GM03348 (cell line): ENCODE data around the gene DNPEP.
A peak's percentile ranks its signal among the peaks of the same experiment; 100 is the strongest.
"Not testable (repeated sequence)": the region's sequence is repeated elsewhere in the genome, so short reads cannot be mapped to it uniquely, and the experiment has no call there.

Experiments used
- DNase-seq: peaks from one replicate; pipeline ENCODE4 v3.0.0; 2012; ENCODE audit warnings: low spot score

Gene DNPEP

DNA sequence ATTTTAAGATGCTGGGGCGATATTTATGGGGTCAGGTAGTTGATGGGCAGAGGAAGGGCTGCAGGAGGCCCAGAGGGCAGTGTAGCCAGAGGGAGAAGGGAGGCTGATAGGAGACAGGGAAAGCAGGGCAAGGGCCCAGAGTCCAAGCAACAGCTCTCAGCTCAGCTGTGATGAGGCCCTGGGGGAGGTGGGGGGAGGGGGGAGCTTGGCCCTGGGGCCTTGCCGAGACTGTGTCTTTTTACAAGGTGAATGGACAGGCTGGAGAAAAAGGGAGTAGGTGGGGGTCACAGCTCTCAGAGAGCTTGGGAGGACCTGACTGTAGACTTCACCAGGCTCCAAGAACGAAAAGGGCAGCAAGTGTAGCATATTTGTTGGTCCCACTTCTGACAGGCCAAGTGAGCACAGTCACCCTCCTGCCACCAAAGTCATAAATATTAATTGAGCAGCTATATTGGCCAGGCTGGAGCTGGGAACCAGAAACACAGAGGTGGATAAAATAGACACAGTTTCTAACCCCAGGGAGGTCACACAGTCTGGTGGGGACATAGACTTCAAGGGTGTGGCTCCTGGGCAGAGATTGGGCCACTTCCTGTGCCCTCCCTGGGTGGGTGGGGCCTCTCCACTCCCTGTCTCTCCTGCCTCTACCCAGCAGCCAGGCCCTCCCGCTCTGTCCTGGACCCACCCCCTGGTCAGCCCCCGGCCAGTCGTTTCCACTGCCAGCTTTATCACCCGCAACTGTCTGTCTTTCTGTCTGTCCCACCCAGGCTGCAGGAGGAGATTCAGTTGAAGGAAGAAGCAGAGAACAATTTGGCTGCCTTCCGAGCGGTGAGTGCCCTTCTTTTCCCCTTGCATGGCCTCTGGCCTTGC, 31.9 kb upstream of the DNPEP start:
- no peak for DNase-seq

- DNase-seq, result no peak
Observed at GRCh38 chr2:219419012-219419324, 31.3 kb upstream of the DNPEP start.

- DNase-seq, result peak; percentile 33
Observed at GRCh38 chr2:219418155-219419011, 30.7 kb upstream of the DNPEP start, which contains the start of gene DES. Gene DES (plus strand): TSS chr2:219418377. CDS start chr2:219418463, 86 bp downstream.

- DNase-seq, result no peak
Observed at GRCh38 chr2:219417374-219417773, 29.7 kb upstream of the DNPEP start.

DNA sequence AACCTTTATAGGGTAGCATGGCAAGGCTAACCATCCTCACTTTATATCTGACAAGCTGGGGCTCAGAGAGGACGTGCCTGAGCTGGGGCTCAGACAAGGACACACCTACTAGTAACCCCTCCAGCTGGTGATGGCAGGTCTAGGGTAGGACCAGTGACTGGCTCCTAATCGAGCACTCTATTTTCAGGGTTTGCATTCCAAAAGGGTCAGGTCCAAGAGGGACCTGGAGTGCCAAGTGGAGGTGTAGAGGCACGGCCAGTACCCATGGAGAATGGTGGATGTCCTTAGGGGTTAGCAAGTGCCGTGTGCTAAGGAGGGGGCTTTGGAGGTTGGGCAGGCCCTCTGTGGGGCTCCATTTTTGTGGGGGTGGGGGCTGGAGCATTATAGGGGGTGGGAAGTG, 29.2 kb upstream of the DNPEP start:
- DNase-seq, result no peak

- DNase-seq, result no peak
Observed at GRCh38 chr2:219416235-219416602, 28.5 kb upstream of the DNPEP start.

GRCh38 chr2:219415580-219416234, 28.0 kb upstream of the DNPEP start:
- no peak for DNase-seq

GRCh38 chr2:219414857-219415256, 27.1 kb upstream of the DNPEP start:
- DNase-seq, result no peak

DNA sequence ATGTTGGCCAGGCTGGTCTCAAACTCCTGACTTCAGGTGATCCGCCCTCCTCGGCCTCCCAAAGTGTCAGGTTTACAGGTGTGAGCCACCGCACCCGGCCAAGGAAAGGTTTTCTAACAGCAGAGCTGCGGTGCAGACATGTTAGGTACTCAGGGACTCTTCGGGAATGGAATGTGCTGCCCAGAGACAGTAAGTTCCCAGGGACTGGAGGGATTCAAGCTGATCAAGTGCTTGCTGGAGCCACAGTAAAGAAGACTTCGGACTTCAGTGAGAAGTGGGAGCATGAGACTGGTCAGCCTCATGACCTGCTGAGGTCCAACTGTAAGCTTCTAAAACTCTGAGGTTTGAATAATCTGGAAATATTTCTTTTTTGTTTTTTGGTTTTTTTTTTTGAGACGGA, 22.7 kb upstream of the DNPEP start:
- no peak for DNase-seq

DNA sequence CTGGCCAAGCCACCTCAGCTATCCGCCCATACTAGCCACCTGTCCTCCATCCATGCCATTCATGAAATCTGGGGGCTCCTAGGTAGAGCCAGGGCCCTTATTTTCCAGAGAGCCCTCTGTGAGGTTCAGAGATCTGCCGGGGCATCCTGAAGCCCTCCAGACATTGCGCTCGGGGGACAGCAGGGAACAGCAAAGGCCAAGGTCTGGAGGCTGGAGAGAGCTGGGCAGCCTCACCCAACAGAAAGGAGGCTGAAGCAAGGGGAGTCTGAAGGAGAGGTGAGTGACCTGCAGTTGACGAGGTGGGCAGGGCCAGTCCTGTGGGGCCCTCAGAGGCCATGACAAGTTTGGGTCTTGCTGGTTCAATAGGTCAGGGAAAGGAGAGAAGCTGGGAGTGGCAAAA, 21.9 kb upstream of the DNPEP start:
- no peak for DNase-seq

- no peak for DNase-seq
Observed at GRCh38 chr2:219408631-219409030, 20.9 kb upstream of the DNPEP start.

- DNase-seq, result no peak
Observed at GRCh38 chr2:219408204-219408603, 20.5 kb upstream of the DNPEP start.

- not testable (repeated sequence) for DNase-seq
Observed at GRCh38 chr2:219407343-219407742, 19.6 kb upstream of the DNPEP start.

DNA sequence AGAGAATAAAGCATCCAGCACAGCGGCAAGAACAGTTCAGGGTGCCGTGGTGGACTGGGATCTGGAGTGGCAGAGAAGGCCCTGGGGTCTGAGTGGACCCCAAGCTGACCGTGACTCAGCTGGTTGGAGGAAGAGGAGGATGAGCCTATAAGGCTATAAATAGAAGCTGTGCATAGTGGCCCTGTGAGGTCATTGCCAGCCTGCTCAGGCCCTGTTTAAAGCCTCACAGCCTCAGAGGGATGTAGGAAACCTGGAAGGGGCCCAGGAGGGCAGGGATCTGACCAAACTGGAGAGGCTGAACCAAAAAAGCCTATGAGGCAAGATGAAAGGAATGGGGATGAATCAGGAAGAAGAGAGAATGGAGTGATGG, 19.1 kb upstream of the DNPEP start:
- peak; percentile 91 for DNase-seq

- DNase-seq, result no peak
Observed at GRCh38 chr2:219405958-219406860, 18.5 kb upstream of the DNPEP start.

GRCh38 chr2:219405451-219405850, 17.7 kb upstream of the DNPEP start:
- DNase-seq, result no peak

DNA sequence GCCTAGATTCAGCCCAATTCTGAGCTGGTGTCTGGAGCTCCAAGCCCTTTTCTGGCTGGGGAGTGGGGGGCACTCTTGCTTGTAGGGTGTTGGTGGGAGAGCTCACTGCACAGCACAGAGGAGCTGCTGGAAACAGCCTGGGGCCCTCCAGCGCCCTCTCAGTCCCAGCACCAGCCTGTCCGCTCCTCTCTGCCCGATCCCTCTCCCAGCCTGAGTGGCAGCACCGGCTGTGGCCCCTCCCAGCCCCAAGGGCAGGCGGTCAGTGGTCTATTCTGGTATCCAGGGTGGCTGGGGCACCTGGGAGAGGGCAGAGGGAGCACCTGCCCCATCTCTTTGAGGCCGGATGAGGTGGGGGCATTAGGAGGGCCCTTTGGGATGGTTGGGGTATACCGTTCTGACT, 17.2 kb upstream of the DNPEP start:
- DNase-seq, result no peak

DNA sequence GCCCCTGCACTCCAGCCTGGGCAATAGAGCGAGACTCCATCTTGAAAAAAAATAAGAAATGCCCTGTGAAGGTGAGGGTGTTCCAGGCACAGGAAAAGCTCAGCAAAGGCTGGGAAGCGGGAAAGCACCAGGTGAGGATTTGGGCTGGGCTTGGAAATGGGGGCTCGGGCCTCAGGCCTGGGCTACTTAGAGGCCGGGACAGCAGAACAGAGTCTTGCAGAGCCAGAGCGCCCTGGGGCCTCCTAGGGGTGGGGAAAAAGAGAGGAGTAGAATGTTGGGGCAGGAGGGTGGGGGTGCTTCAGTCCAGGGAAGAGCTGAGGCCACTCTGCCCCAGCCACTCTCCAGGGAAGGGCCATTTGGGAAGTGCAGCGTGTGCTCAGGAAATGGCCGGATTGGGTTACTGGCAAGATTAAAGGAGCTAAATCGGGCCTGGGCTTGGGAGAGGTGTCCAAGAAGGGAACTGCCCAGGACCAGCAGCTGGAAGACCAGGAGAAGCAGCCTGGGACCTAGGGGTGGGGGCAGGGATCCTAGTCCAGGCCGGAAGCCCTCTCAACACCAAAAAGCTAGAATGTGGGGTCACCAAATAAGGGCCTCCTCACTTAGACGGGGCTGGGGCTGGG, 16.7 kb upstream of the DNPEP start:
- DNase-seq, result no peak

DNA sequence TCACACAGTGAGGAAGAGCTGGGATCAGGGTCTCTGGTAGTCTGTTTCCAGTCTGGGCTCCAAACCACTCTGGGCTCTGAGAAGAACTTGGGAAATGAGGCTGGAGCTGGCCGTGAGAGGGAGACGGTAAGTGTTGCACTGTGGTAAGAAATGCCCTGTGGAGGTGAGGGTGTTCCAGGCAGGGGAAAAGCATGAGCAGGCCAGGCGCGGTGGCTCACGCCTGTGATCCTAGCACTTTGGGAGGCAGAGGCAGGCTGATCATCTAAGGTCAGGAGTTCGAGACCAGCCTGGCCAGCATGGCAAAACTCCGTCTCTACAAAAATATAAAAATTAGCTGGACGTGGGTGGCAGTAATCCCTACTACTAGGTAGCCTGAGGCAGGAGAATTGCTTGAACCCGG, 16.1 kb upstream of the DNPEP start:
- no peak for DNase-seq

- peak; percentile 87 for DNase-seq
Observed at GRCh38 chr2:219402665-219403515, 15.2 kb upstream of the DNPEP start.
